Natural killer cell (primary cell): ENCODE results near the gene TET1. TPM values are rescaled to one million over a fixed set of nuclear protein-coding genes. Genes with fewer than 3 reads are reported as not detected.
"Not testable (repeated sequence)": the region's sequence is repeated elsewhere in the genome, so short reads cannot be mapped to it uniquely, and the experiment has no call there.

Experiments
- ATAC-seq, 3 donors: fragments of 150-1000 bp in 2 of 3; fragments of 200-7000 bp in 1 of 3; cut with Tn5 transposase; 1 replicate in 1 of 3; 2 replicates in 2 of 3; pipeline ENCODE4 v1.10.0; 2021; ENCODE audit warnings: mild to moderate bottlenecking in 2 of 3, moderate library complexity in 2 of 3
- DNase-seq, 2 donors: peaks; one replicate each; pipeline versions ENCODE4 v3.0.0 to v3.0.0-alpha.2; 2013 to 2021; ENCODE audit warnings: mixed read lengths in 1 of 2
- H3K27ac ChIP-seq: one replicate; pipeline ENCODE4 v1.5.1; 2013; ENCODE audit warnings: mild to moderate bottlenecking, low read length
- H3K27me3 ChIP-seq: one replicate; pipeline ENCODE4 v1.6.1; 2013; ENCODE audit warnings: low read length; ENCODE audit not compliant: control insufficient read depth, insufficient read depth
- H3K36me3 ChIP-seq: one replicate; pipeline ENCODE4 v1.6.1; 2013; ENCODE audit warnings: low read length; ENCODE audit not compliant: control insufficient read depth, insufficient read depth
- H3K4me1 ChIP-seq: one replicate; pipeline ENCODE4 v1.6.1; 2013; ENCODE audit warnings: low read length; ENCODE audit not compliant: control insufficient read depth, insufficient read depth
- H3K4me3 ChIP-seq: one replicate; pipeline ENCODE4 v1.5.1; 2013; ENCODE audit warnings: low read length
- H3K9me3 ChIP-seq: one replicate; pipeline ENCODE4 v1.6.1; 2013; ENCODE audit warnings: low read length; ENCODE audit not compliant: control insufficient read depth, insufficient read depth
- H3K27ac Mint-ChIP-seq, 2 donors: one replicate each; pipeline ENCODE4 v1.8.0; 2022; ENCODE audit warnings: mild to moderate bottlenecking in 2 of 2, mixed read lengths in 2 of 2, moderate library complexity in 1 of 2
- H3K27me3 Mint-ChIP-seq, 2 donors: one replicate each; pipeline ENCODE4 v1.8.0; 2022; ENCODE audit warnings: low read depth in 2 of 2, mixed read lengths in 2 of 2
- H3K36me3 Mint-ChIP-seq: one replicate; pipeline ENCODE4 v1.8.0; 2022; ENCODE audit warnings: mixed read lengths
- H3K4me1 Mint-ChIP-seq, 2 donors: one replicate each; pipeline ENCODE4 v1.8.0; 2022; ENCODE audit warnings: mixed read lengths in 2 of 2
- H3K4me3 Mint-ChIP-seq: one replicate; pipeline ENCODE4 v1.8.0; 2022; ENCODE audit warnings: mild to moderate bottlenecking, moderate library complexity, mixed read lengths
- H3K9me3 Mint-ChIP-seq, 2 donors: one replicate each; pipeline ENCODE4 v1.8.0; 2022; ENCODE audit warnings: mixed read lengths in 2 of 2
- WGBS: methylation state at CpG from one replicate; pipeline ENCODE4 v1.1.7; 2013; ENCODE audit warnings: missing lambda C conversion rate; ENCODE audit not compliant: insufficient coverage; 5-methylcytosine and 5-hydroxymethylcytosine counted together
- intact Hi-C: fragments of 100-400 bp; cut with micrococcal nuclease; formaldehyde crosslinking; loops from one replicate; pipeline ENCODE4 v1.14.2; 2022
- total RNA-seq, 4 donors: library from RNA; stranded (reverse); fragments of 120-200 nt in 1 of 4; gene quantifications; one replicate each; pipeline versions ENCODE4 v1.2.3 to v1.2.4, GENCODE V29; 2013 to 2022
- TF ChIP-seq, protein P1 (sequence below): fragments of 200-600 bp; IDR thresholded peaks from one replicate; pipeline ENCODE4 v1.8.0; 2022; ENCODE audit warnings: antibody characterized with exemption

TET1 gene
- total RNA-seq, 3 donors from 2014 or later (not counting 1 experiment from before 2014, with no cell fraction given) = 4.0 to 5.9 (median 4.5) TPM

DNA sequence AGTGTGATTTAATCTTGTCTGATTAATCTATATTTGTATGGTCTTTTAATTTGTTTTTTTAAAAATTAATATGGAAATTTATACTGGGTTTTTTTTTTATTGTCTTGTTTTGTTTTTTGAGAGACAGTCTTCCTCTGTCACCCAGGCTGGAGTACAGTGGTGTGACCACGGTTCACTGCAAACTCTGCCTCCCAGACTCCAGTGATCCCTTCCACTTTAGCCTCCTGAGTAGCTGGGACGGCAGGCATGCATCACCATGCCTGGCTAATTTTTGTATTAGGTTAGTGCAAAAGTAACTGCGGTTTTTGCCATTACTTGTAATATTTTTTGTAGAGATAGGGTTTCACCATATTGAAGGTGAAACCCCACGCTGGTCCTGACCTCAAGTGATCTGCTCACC lies 73.1 kb downstream of the TET1 start:
- no peak overlapping the region for H3K4me3 ChIP-seq
- ATAC-seq (no peak), DNase-seq (no peak)
- H3K4me1 Mint-ChIP-seq = peaks cover 11 to 14% of the 10 kb centered on the region in 2 donors
- TF ChIP-seq, protein P1, sequence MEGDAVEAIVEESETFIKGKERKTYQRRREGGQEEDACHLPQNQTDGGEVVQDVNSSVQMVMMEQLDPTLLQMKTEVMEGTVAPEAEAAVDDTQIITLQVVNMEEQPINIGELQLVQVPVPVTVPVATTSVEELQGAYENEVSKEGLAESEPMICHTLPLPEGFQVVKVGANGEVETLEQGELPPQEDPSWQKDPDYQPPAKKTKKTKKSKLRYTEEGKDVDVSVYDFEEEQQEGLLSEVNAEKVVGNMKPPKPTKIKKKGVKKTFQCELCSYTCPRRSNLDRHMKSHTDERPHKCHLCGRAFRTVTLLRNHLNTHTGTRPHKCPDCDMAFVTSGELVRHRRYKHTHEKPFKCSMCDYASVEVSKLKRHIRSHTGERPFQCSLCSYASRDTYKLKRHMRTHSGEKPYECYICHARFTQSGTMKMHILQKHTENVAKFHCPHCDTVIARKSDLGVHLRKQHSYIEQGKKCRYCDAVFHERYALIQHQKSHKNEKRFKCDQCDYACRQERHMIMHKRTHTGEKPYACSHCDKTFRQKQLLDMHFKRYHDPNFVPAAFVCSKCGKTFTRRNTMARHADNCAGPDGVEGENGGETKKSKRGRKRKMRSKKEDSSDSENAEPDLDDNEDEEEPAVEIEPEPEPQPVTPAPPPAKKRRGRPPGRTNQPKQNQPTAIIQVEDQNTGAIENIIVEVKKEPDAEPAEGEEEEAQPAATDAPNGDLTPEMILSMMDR = no peak
- H3K36me3 ChIP-seq = no peaks in the 10 kb centered on the region
- intact Hi-C loops = no loop called here
- no peaks in the 10 kb centered on the region for H3K9me3 ChIP-seq
- no peaks in the 10 kb centered on the region for H3K27me3 Mint-ChIP-seq
- H3K4me3 Mint-ChIP-seq = no peak overlapping the region
- H3K36me3 Mint-ChIP-seq = no peaks in the 10 kb centered on the region
- no peaks in the 10 kb centered on the region for H3K27me3 ChIP-seq
- no peaks in the 10 kb centered on the region for H3K9me3 Mint-ChIP-seq
- no peak overlapping the region for H3K27ac Mint-ChIP-seq
- peaks cover 7% of the 10 kb centered on the region for H3K4me1 ChIP-seq
- 96% methylated on average over 4 of the region's 4 CpGs for WGBS
- no peak overlapping the region for H3K27ac ChIP-seq

GRCh38 chr10:68633816-68634466 lies 73.8 kb downstream of the TET1 start:
- no peaks in the 10 kb centered on the region for H3K9me3 ChIP-seq
- Mint-ChIP-seq H3K4me3 (no peak overlapping the region), H3K36me3 (no peaks in the 10 kb centered on the region), H3K9me3 (no peaks in the 10 kb centered on the region), H3K4me1 (peaks cover 5 to 8% of the 10 kb centered on the region in 2 donors), H3K27me3 (no peaks in the 10 kb centered on the region), H3K27ac (no peak overlapping the region)
- H3K36me3 ChIP-seq = no peaks in the 10 kb centered on the region
- TF ChIP-seq, protein P1 = no peak
- intact Hi-C loops = no loop called here
- no peaks in the 10 kb centered on the region for H3K27me3 ChIP-seq
- peaks cover 3% of the 10 kb centered on the region for H3K4me1 ChIP-seq
- H3K4me3 ChIP-seq = no peak overlapping the region
- DNase-seq (no peak), ATAC-seq (no peak)
- H3K27ac ChIP-seq = no peak overlapping the region
- 97% methylated on average over 4 of the region's 4 CpGs for WGBS

GRCh38 chr10:68636335-68636734 lies 76.2 kb downstream of the TET1 start:
- Mint-ChIP-seq H3K4me1 (peaks cover 0 to 8% of the 10 kb centered on the region in 2 donors), H3K27ac (no peak overlapping the region), H3K27me3 (no peaks in the 10 kb centered on the region), H3K9me3 (no peaks in the 10 kb centered on the region), H3K4me3 (no peak overlapping the region), H3K36me3 (no peaks in the 10 kb centered on the region)
- Histone ChIP-seq H3K27me3 (no peaks in the 10 kb centered on the region), H3K4me1 (no peaks in the 10 kb centered on the region), H3K4me3 (no peak overlapping the region), H3K27ac (no peak overlapping the region), H3K9me3 (no peaks in the 10 kb centered on the region), H3K36me3 (no peaks in the 10 kb centered on the region)
- TF ChIP-seq, protein P1 = no peak
- intact Hi-C loops = no loop called here
- no peak for ATAC-seq
- WGBS = 92% methylated on average over 3 of the region's 3 CpGs
- no peak for DNase-seq

- H3K36me3 ChIP-seq, H3K4me3 Mint-ChIP-seq, H3K9me3 ChIP-seq, H3K27ac ChIP-seq, ATAC-seq, DNase-seq, H3K4me1 Mint-ChIP-seq, intact Hi-C loops, H3K27me3 Mint-ChIP-seq, H3K9me3 Mint-ChIP-seq, H3K4me3 ChIP-seq, H3K4me1 ChIP-seq, H3K27me3 ChIP-seq, H3K27ac Mint-ChIP-seq: not testable (repeated sequence)
- peaks cover 20% of the 10 kb centered on the region for H3K36me3 Mint-ChIP-seq
- WGBS = 100% methylated on average over 3 of the region's 5 CpGs
Observed at GRCh38 chr10:68643550-68643949, 83.4 kb downstream of the TET1 start.
